Measurements from ENCODE around the gene SEMA6B.

GRCh38 chr19:4497770-4498389 lies 61.6 kb downstream of the SEMA6B start:
- no peak for TF ChIP-seq POLR2A (IDR thresholded peaks at IDR 0.05; ENCODE audit: control extremely low read depth in 1 of 2, low read depth in 2 of 2, low read length in 2 of 2)
- TF ChIP-seq POLR2AphosphoS5 (IDR thresholded peaks at IDR 0.05; ENCODE audit: low read depth, low read length), result no peak
- no peak for TF ChIP-seq CTCF (IDR thresholded peaks at IDR 0.05; ENCODE audit: control extremely low read depth in 1 of 3, insufficient read depth in 1 of 3, low read depth in 1 of 3, low read length in 3 of 3)
- TF ChIP-seq HDAC2 (IDR thresholded peaks at IDR 0.05; ENCODE audit: borderline replicate concordance in 1 of 2, low read depth in 2 of 2, low read length in 2 of 2), result no peak
- no peak for TF ChIP-seq CEBPB (IDR thresholded peaks at IDR 0.05; ENCODE audit: low read depth, low read length)
- no peak for TF ChIP-seq TEAD4 (IDR thresholded peaks at IDR 0.05; ENCODE audit: low read depth, low read length)
- no peak for TF ChIP-seq RNF2 (IDR thresholded peaks at IDR 0.05; ENCODE audit: borderline replicate concordance, low read depth, low read length, missing control alignments, poor library complexity, severe bottlenecking)
- no peak for TF ChIP-seq TAF1 (IDR thresholded peaks at IDR 0.05; ENCODE audit: low read depth, low read length)
- no peak for TF ChIP-seq CBX5 (IDR thresholded peaks at IDR 0.05; ENCODE audit: low read depth, low read length)
- TF ChIP-seq MAX (IDR thresholded peaks at IDR 0.05), result no peak
- no peak for TF ChIP-seq FOSL1 (IDR thresholded peaks at IDR 0.05; ENCODE audit: insufficient read depth, low read depth, low read length)
- TF ChIP-seq PHF8 (conservative IDR thresholded peaks at IDR 0.05; ENCODE audit: low read depth, low read length), result no peak
- TF ChIP-seq CHD1 (IDR thresholded peaks at IDR 0.05; ENCODE audit: low read depth, low read length), result no peak
- TF ChIP-seq SP1 (IDR thresholded peaks at IDR 0.05; ENCODE audit: low read depth, low read length), result no peak

All from H1 (cell line).